HEK293 (cell line): ENCODE results near the gene AVP.

Source experiments
- CTCF ChIA-PET: fragments of 350-600 bp; formaldehyde crosslinking; extraction: SDS; loops from one replicate; lab custom pipeline; 2021; ENCODE audit warnings: antibody characterized with exemption; lab: Yijun Ruan, JAX
- POLR2A ChIA-PET: fragments of 300-600 bp; formaldehyde crosslinking; extraction: SDS; loops from one replicate; lab custom pipeline; 2020; ENCODE audit warnings: antibody characterized with exemption, inconsistent platforms; lab: Yijun Ruan, JAX
- H3K27ac ChIP-seq: fragments of 200-500 bp; sonication (Bioruptor generic); 2 replicates; pipeline ENCODE4 v1.5.1; 2014; ENCODE audit warnings: low read depth, low read length, control low read depth, inconsistent platforms; ENCODE audit errors: extremely low read depth
- H3K36me3 ChIP-seq, 2 experiments: fragments of 200-500 bp in 1 of 2; sonication (Bioruptor generic) in 1 of 2; 1 replicate in 1 of 2; 2 replicates in 1 of 2; pipeline ENCODE4 v1.5.1; 2014 to 2017; ENCODE audit warnings: inconsistent platforms in 2 of 2, low read length in 2 of 2; ENCODE audit not compliant: control insufficient read depth in 2 of 2, insufficient read depth in 1 of 2
- H3K4me1 ChIP-seq: fragments of 200-500 bp; sonication (Bioruptor generic); 2 replicates; pipeline ENCODE4 v1.5.1; 2014; ENCODE audit warnings: mild to moderate bottlenecking, low read length, inconsistent platforms; ENCODE audit not compliant: control insufficient read depth, insufficient read depth
- H3K4me3 ChIP-seq: 2 replicates; pipeline ENCODE4 v1.5.1; 2011; ENCODE audit warnings: low read depth, mild to moderate bottlenecking, control low read depth, low read length, moderate library complexity
- H3K9me3 ChIP-seq: fragments of 200-500 bp; sonication (Bioruptor generic); 2 replicates; pipeline ENCODE4 v1.5.1; 2014; ENCODE audit warnings: low read depth, low read length, inconsistent platforms; ENCODE audit not compliant: control insufficient read depth, insufficient read depth
- EGR2 ChIP-seq: fragments of 450-650 bp; formaldehyde crosslinking; IDR thresholded peaks from 2 replicates; pipeline ENCODE4 v1.5.1; 2016; ENCODE audit warnings: low read depth, missing biosample characterization, missing genetic modification characterization
- ELK4 ChIP-seq: IDR thresholded peaks from 2 replicates; pipeline ENCODE4 v1.6.1; 2011; ENCODE audit warnings: mild to moderate bottlenecking, low read depth, low read length, borderline replicate concordance
- HIC1 ChIP-seq: fragments of 450-650 bp; formaldehyde crosslinking; IDR thresholded peaks from 2 replicates; pipeline ENCODE4 v1.5.1; 2016; ENCODE audit warnings: missing biosample characterization, missing genetic modification characterization
- HOXC10 ChIP-seq: sonication (generic); formaldehyde crosslinking; IDR thresholded peaks from 2 replicates; pipeline ENCODE4 v1.8.1; 2023; ENCODE audit warnings: mild to moderate bottlenecking, missing genetic modification reagents
- PBX3 ChIP-seq: sonication (generic); formaldehyde crosslinking; IDR thresholded peaks from 2 replicates; pipeline ENCODE4 v1.8.1; 2022; ENCODE audit warnings: mild to moderate bottlenecking, moderate library complexity, missing genetic modification reagents
- YY1 ChIP-seq: fragments of 450-650 bp; formaldehyde crosslinking; IDR thresholded peaks from 2 replicates; pipeline ENCODE4 v1.5.1; 2018; ENCODE audit warnings: missing biosample characterization, missing genetic modification characterization
- YY2 ChIP-seq: fragments of 450-650 bp; formaldehyde crosslinking; IDR thresholded peaks from 2 replicates; pipeline ENCODE4 v1.5.1; 2016; ENCODE audit warnings: missing biosample characterization, missing genetic modification characterization
- ZBTB11 ChIP-seq: fragments of 450-650 bp; formaldehyde crosslinking; conservative IDR thresholded peaks from 2 replicates; pipeline ENCODE4 v1.5.1; 2016; ENCODE audit warnings: low read depth, missing biosample characterization, missing genetic modification characterization
- ZBTB8A ChIP-seq: fragments of 450-650 bp; formaldehyde crosslinking; IDR thresholded peaks from 2 replicates; pipeline ENCODE4 v1.5.1; 2016; ENCODE audit warnings: missing biosample characterization, missing genetic modification characterization
- ZFP41 ChIP-seq: fragments of 450-650 bp; formaldehyde crosslinking; IDR thresholded peaks from 2 replicates; pipeline ENCODE4 v1.5.1; 2016; ENCODE audit warnings: missing biosample characterization, missing genetic modification characterization, borderline replicate concordance
- ZFP69B ChIP-seq: fragments of 450-650 bp; formaldehyde crosslinking; IDR thresholded peaks from 2 replicates; pipeline ENCODE4 v1.5.1; 2016; ENCODE audit warnings: missing biosample characterization, missing genetic modification characterization
- ZNF140 ChIP-seq: fragments of 450-650 bp; formaldehyde crosslinking; IDR thresholded peaks from 2 replicates; pipeline ENCODE4 v1.5.1; 2016; ENCODE audit warnings: missing biosample characterization, missing genetic modification characterization
- ZNF302 ChIP-seq: fragments of 450-650 bp; formaldehyde crosslinking; IDR thresholded peaks from 2 replicates; pipeline ENCODE4 v1.5.1; 2016; ENCODE audit warnings: missing biosample characterization, missing genetic modification characterization, low read depth
- ZNF398 ChIP-seq: fragments of 450-650 bp; formaldehyde crosslinking; IDR thresholded peaks from 2 replicates; pipeline ENCODE4 v1.5.1; 2017; ENCODE audit warnings: missing biosample characterization, missing genetic modification characterization
- ZNF426 ChIP-seq: fragments of 450-650 bp; formaldehyde crosslinking; IDR thresholded peaks from 2 replicates; pipeline ENCODE4 v1.5.1; 2017; ENCODE audit warnings: missing biosample characterization, missing genetic modification characterization, mild to moderate bottlenecking, inconsistent platforms, moderate library complexity
- ZNF571 ChIP-seq: fragments of 450-650 bp; formaldehyde crosslinking; IDR thresholded peaks from 2 replicates; pipeline ENCODE4 v1.5.0; 2017; ENCODE audit warnings: missing biosample characterization, missing genetic modification characterization
- ZNF639 ChIP-seq: fragments of 450-650 bp; formaldehyde crosslinking; IDR thresholded peaks from 2 replicates; pipeline ENCODE4 v1.5.1; 2016; ENCODE audit warnings: missing biosample characterization, missing genetic modification characterization
- ZNF837 ChIP-seq: fragments of 450-650 bp; formaldehyde crosslinking; IDR thresholded peaks from 2 replicates; pipeline ENCODE4 v1.5.1; 2016; ENCODE audit warnings: missing biosample characterization, missing genetic modification characterization
- ZSCAN23 ChIP-seq: fragments of 450-650 bp; formaldehyde crosslinking; IDR thresholded peaks from 2 replicates; pipeline ENCODE4 v1.5.1; 2016; ENCODE audit warnings: missing biosample characterization, missing genetic modification characterization
- ZSCAN30 ChIP-seq: fragments of 450-650 bp; IDR thresholded peaks from 2 replicates; pipeline ENCODE4 v1.5.1; 2018; ENCODE audit warnings: missing biosample characterization, mild to moderate bottlenecking, missing genetic modification characterization, moderate library complexity
- ZXDB ChIP-seq: fragments of 450-650 bp; formaldehyde crosslinking; IDR thresholded peaks from 2 replicates; pipeline ENCODE4 v1.5.1; 2016; ENCODE audit warnings: missing biosample characterization, missing genetic modification characterization

The AVP gene

GRCh38 chr20:3046677-3047462 lies 37.7 kb downstream of the AVP start (continued):
- TF ChIP-seq HIC1 (tag by site-specific recombination) = 0 out of 2 replicates have a peak, but pooled peaks have one; percentile 22
- no peak for TF ChIP-seq ZSCAN23 (tag by site-specific recombination)
- no peak for TF ChIP-seq ZFP41 (tag by site-specific recombination)
- TF ChIP-seq ZNF302 (tag by site-specific recombination) = no peak
- no peak for TF ChIP-seq ZNF571 (tag by site-specific recombination)

- ChIA-PET CTCF (interaction anchor here (0.5 to 0.8 kb wide), 2 partner anchors 8 to 463 kb away, joined by 3 read pairs; no protein-coding TSS in a partner anchor), POLR2A (interaction anchor here (0.6 to 1.5 kb wide), 6 partner anchors 16 to 575 kb away, joined by 3 to 7 read pairs (median 4); partner anchors contain the start of genes SLC4A11 and SNRPB)
- peaks cover 25 to 32% of the 10 kb centered on the region in 2 experiments for H3K36me3 ChIP-seq
- H3K27ac ChIP-seq = peak within 1 kb of the TSS; percentile 97
- H3K9me3 ChIP-seq = no peaks in the 10 kb centered on the region
- peak within 1 kb of the TSS; percentile 83 for H3K4me3 ChIP-seq
- H3K4me1 ChIP-seq = peaks cover 17% of the 10 kb centered on the region
- TF ChIP-seq PBX3 (CRISPR knock-in tag) (0 out of 2 replicates have a peak, but pooled peaks have one; percentile 51), ZNF426 (tag by site-specific recombination) (no peak), ZFP41 (tag by site-specific recombination) (0 out of 2 replicates have a peak, but pooled peaks have one; percentile 37), ZNF837 (tag by site-specific recombination) (no peak), EGR2 (tag by site-specific recombination) (peak; percentile 79), ZBTB11 (peak; percentile 85), ZXDB (tag by site-specific recombination) (peak; percentile 88), ZFP69B (tag by site-specific recombination) (no peak), YY2 (tag by site-specific recombination) (no peak; the same call in 1 of the 2 replicates), ZSCAN30 (tag by site-specific recombination) (peak; percentile 17; the same call in 1 of the 2 replicates), ZBTB8A (peak; percentile 29; the same call in 1 of the 2 replicates), YY1 (tag by site-specific recombination) (peak; percentile 61), ZNF140 (no peak), HOXC10 (CRISPR knock-in tag) (0 out of 2 replicates have a peak, but pooled peaks have one; percentile 29), ZNF398 (peak; percentile 77; the same call in 1 of the 2 replicates), ELK4 (peak; percentile 42; the same call in 1 of the 2 replicates), ZNF639 (tag by site-specific recombination) (no peak)
Observed at GRCh38 chr20:3045816-3046676, 38.5 kb downstream of the AVP start, which contains the start of gene MRPS26. Gene MRPS26, plus strand, starts transcription at chr20:3046052. Its CDS starts 17 bp downstream, at chr20:3046069.
